Mesenchymal stem cell (in vitro differentiated cells and primary cell): ENCODE measurements around the gene LECT2.

Source experiments
- DNase-seq: peaks from one replicate; pipeline ENCODE4 v3.0.0-alpha.2; 2013
- H2AFZ ChIP-seq: one replicate; pipeline ENCODE4 v1.6.1; 2013; ENCODE audit warnings: low read depth, mild to moderate bottlenecking, control low read depth, inconsistent platforms, low read length, moderate library complexity
- H2AK5ac ChIP-seq: 2 replicates; pipeline ENCODE4 v1.6.1; 2013; ENCODE audit warnings: low read length, moderate library complexity, mild to moderate bottlenecking, inconsistent platforms; ENCODE audit not compliant: severe bottlenecking
- H2BK120ac ChIP-seq: one replicate; pipeline ENCODE4 v1.6.1; 2013; ENCODE audit warnings: low read depth, mild to moderate bottlenecking, inconsistent platforms, low read length, moderate library complexity
- H2BK12ac ChIP-seq, 2 experiments: one replicate each; pipeline ENCODE4 v1.6.1; 2013; ENCODE audit warnings: inconsistent platforms in 2 of 2, low read length in 2 of 2, mild to moderate bottlenecking in 2 of 2, moderate library complexity in 2 of 2, control low read depth in 1 of 2
- H2BK15ac ChIP-seq: one replicate; pipeline ENCODE4 v1.6.1; 2013; ENCODE audit warnings: mild to moderate bottlenecking, low read depth, inconsistent platforms; ENCODE audit not compliant: poor library complexity, severe bottlenecking
- H2BK5ac ChIP-seq: 2 replicates; pipeline ENCODE4 v1.6.1; 2013; ENCODE audit warnings: low read depth, mild to moderate bottlenecking, low read length, control low read depth, inconsistent platforms; ENCODE audit not compliant: poor library complexity, severe bottlenecking
- H3K14ac ChIP-seq, 2 experiments: one replicate each; pipeline ENCODE4 v1.6.1; 2013; ENCODE audit warnings: inconsistent platforms in 2 of 2, low read length in 2 of 2, control low read depth in 1 of 2, mild to moderate bottlenecking in 1 of 2, moderate library complexity in 1 of 2
- H3K18ac ChIP-seq, 2 experiments: one replicate each; pipeline ENCODE4 v1.6.1; 2013; ENCODE audit warnings: inconsistent platforms in 2 of 2, low read length in 2 of 2, control low read depth in 1 of 2, low read depth in 1 of 2, mild to moderate bottlenecking in 1 of 2
- H3K23ac ChIP-seq, 2 experiments: one replicate each; pipeline ENCODE4 v1.6.1; 2013; ENCODE audit warnings: inconsistent platforms in 2 of 2, low read length in 2 of 2, mild to moderate bottlenecking in 2 of 2, moderate library complexity in 2 of 2, control low read depth in 1 of 2
- H3K27ac ChIP-seq: 2 replicates; pipeline ENCODE4 v1.5.1; 2013; ENCODE audit warnings: mild to moderate bottlenecking, moderate library complexity, low read length, control low read depth, inconsistent platforms; ENCODE audit not compliant: poor library complexity, severe bottlenecking
- H3K27me3 ChIP-seq, 2 experiments: 2 replicates each; pipeline versions ENCODE4 v1.6.1 to v1.7.0; 2013; ENCODE audit warnings: low read length in 2 of 2, mild to moderate bottlenecking in 2 of 2, moderate library complexity in 2 of 2, control low read depth in 1 of 2, inconsistent platforms in 1 of 2; ENCODE audit not compliant: control insufficient read depth in 1 of 2, insufficient read depth in 1 of 2
- H3K36me3 ChIP-seq, 2 experiments: 2 replicates each; pipeline versions ENCODE4 v1.6.1 to v1.7.0; 2013; ENCODE audit warnings: low read length in 2 of 2, control low read depth in 1 of 2, inconsistent platforms in 1 of 2, low read depth in 1 of 2, mild to moderate bottlenecking in 1 of 2; ENCODE audit not compliant: insufficient read depth in 2 of 2, control insufficient read depth in 1 of 2
- H3K4ac ChIP-seq, 2 experiments: one replicate each; pipeline ENCODE4 v1.6.1; 2013; ENCODE audit warnings: inconsistent platforms in 2 of 2, low read length in 2 of 2, mild to moderate bottlenecking in 2 of 2, moderate library complexity in 2 of 2, control low read depth in 1 of 2, low read depth in 1 of 2
- H3K4me1 ChIP-seq: 2 replicates; pipeline ENCODE4 v1.6.1; 2013; ENCODE audit warnings: low read depth, low read length, control low read depth; ENCODE audit not compliant: control insufficient read depth, insufficient read depth
- H3K4me2 ChIP-seq: 2 replicates; pipeline ENCODE4 v1.6.1; 2013; ENCODE audit warnings: low read length, mild to moderate bottlenecking, inconsistent platforms; ENCODE audit not compliant: poor library complexity, severe bottlenecking
- H3K4me3 ChIP-seq, 2 experiments: 2 replicates each; pipeline versions ENCODE4 v1.5.1 to v1.7.0; 2013; ENCODE audit warnings: low read length in 2 of 2, mild to moderate bottlenecking in 2 of 2, control low read depth in 1 of 2, low read depth in 1 of 2; ENCODE audit not compliant: insufficient read depth in 1 of 2
- H3K79me1 ChIP-seq: replicated peaks from 2 replicates; pipeline ENCODE4 v1.6.1; 2013; ENCODE audit warnings: mild to moderate bottlenecking, control low read depth, low read length, inconsistent platforms; ENCODE audit not compliant: poor library complexity, severe bottlenecking
- H3K9ac ChIP-seq: 2 replicates; pipeline ENCODE4 v1.7.0; 2013; ENCODE audit warnings: mild to moderate bottlenecking, low read length, moderate library complexity
- H3K9me3 ChIP-seq: 2 replicates; pipeline ENCODE4 v1.7.0; 2013; ENCODE audit warnings: mild to moderate bottlenecking, low read length; ENCODE audit not compliant: control insufficient read depth
- H4K8ac ChIP-seq: one replicate; pipeline ENCODE4 v1.6.1; 2013; ENCODE audit warnings: inconsistent platforms, mild to moderate bottlenecking, low read length, moderate library complexity
- H4K91ac ChIP-seq: one replicate; pipeline ENCODE4 v1.6.1; 2013; ENCODE audit warnings: mild to moderate bottlenecking, low read length, inconsistent platforms
- WGBS: methylation state at CpG from one replicate; pipeline ENCODE4 v1.1.7; 2013; ENCODE audit warnings: mixed read lengths; 5-methylcytosine and 5-hydroxymethylcytosine counted together

The LECT2 gene

GRCh38 chr5:135996611-135997010 is 41.8 kb upstream of the LECT2 start:
- H2AK5ac ChIP-seq: no peak overlapping the region
- H2BK120ac ChIP-seq: peak overlapping the region; percentile 77
- no peaks in the 10 kb centered on the region for H3K79me1 ChIP-seq
- H4K8ac ChIP-seq: no peak overlapping the region
- DNase-seq: peak; percentile 67
- H3K9me3 ChIP-seq: no peaks in the 10 kb centered on the region
- no peak overlapping the region for H3K14ac ChIP-seq
- no peak overlapping the region for H2BK5ac ChIP-seq
- H3K27me3 ChIP-seq: peaks cover 0 to under 1% of the 10 kb centered on the region in 2 experiments
- no peak overlapping the region for H3K4me3 ChIP-seq
- H2BK15ac ChIP-seq: peak overlapping the region; percentile 1
- no peak overlapping the region for H3K23ac ChIP-seq
- H3K4me1 ChIP-seq: peaks cover 17% of the 10 kb centered on the region
- peak overlapping the region; percentile 72 for H3K27ac ChIP-seq
- peak overlapping the region; percentile 86 for H4K91ac ChIP-seq
- 34% methylated on average over 2 of the region's 2 CpGs for WGBS
- no peak overlapping the region for H2AFZ ChIP-seq
- peak overlapping the region in 1 of 2 experiments; percentile 45 for H3K4ac ChIP-seq
- no peaks in the 10 kb centered on the region for H3K36me3 ChIP-seq
- H3K18ac ChIP-seq: peak overlapping the region; percentile 14 to 58
- peak overlapping the region in 1 of 2 experiments; percentile 97 for H2BK12ac ChIP-seq
- H3K9ac ChIP-seq: no peak overlapping the region
- H3K4me2 ChIP-seq: no peak overlapping the region

- Histone ChIP-seq H3K18ac (peak overlapping the region; percentile 85 to 96), H3K4me3 (no peak overlapping the region), H4K8ac (peak overlapping the region; percentile 59), H3K9me3 (no peaks in the 10 kb centered on the region), H4K91ac (peak overlapping the region; percentile 92), H3K4me2 (no peak overlapping the region), H3K79me1 (no peaks in the 10 kb centered on the region), H3K14ac (peak overlapping the region in 1 of 2 experiments; percentile 88), H3K36me3 (no peaks in the 10 kb centered on the region), H2BK15ac (peak overlapping the region; percentile 73), H3K27ac (peak overlapping the region; percentile 72), H2BK5ac (no peak overlapping the region), H3K9ac (no peak overlapping the region), H3K4ac (peak overlapping the region; percentile 45 to 83), H2AFZ (no peak overlapping the region), H2AK5ac (peak overlapping the region; percentile 84), H3K27me3 (peaks cover 0 to 4% of the 10 kb centered on the region in 2 experiments), H2BK120ac (peak overlapping the region; percentile 77), H3K23ac (no peak overlapping the region), H3K4me1 (peaks cover 13% of the 10 kb centered on the region), H2BK12ac (peak overlapping the region; percentile 98 to 99)
- no peak for DNase-seq
- WGBS: 83% methylated on average over 2 of the region's 3 CpGs
Observed at GRCh38 chr5:135995976-135996375, 41.2 kb upstream of the LECT2 start.

- Histone ChIP-seq H3K27ac (peak overlapping the region; percentile 80), H2AK5ac (peak overlapping the region; percentile 2), H2BK120ac (peak overlapping the region; percentile 27), H3K23ac (no peak overlapping the region), H2BK15ac (no peak overlapping the region), H4K8ac (peak overlapping the region; percentile 56), H3K14ac (no peak overlapping the region), H3K4me2 (no peak overlapping the region), H3K4me1 (peaks cover 11% of the 10 kb centered on the region), H4K91ac (no peak overlapping the region), H3K18ac (peak overlapping the region; percentile 16 to 84), H3K36me3 (no peaks in the 10 kb centered on the region), H3K27me3 (peaks cover 0 to 6% of the 10 kb centered on the region in 2 experiments), H2AFZ (no peak overlapping the region), H2BK12ac (no peak overlapping the region), H3K79me1 (no peaks in the 10 kb centered on the region), H3K9ac (peak overlapping the region; percentile 71), H3K4me3 (peak overlapping the region in 1 of 2 experiments; percentile 43), H3K4ac (peak overlapping the region; percentile 24 to 34), H2BK5ac (peak overlapping the region; percentile 71), H3K9me3 (no peaks in the 10 kb centered on the region)
- peak; percentile 95 for DNase-seq
- 0% methylated on average over 2 of the region's 6 CpGs for WGBS
Observed at GRCh38 chr5:135993880-135994636, 39.3 kb upstream of the LECT2 start.

GRCh38 chr5:135993335-135993879 is 38.6 kb upstream of the LECT2 start:
- 15% methylated on average over 6 of the region's 6 CpGs for WGBS
- Histone ChIP-seq H2AFZ (no peak overlapping the region), H3K9me3 (no peaks in the 10 kb centered on the region), H3K27ac (peak overlapping the region; percentile 80), H3K23ac (no peak overlapping the region), H3K4me2 (no peak overlapping the region), H2BK12ac (peak overlapping the region in 1 of 2 experiments; percentile 75), H3K4me3 (peak overlapping the region in 1 of 2 experiments; percentile 43), H3K4ac (peak overlapping the region; percentile 34 to 94), H2BK5ac (peak overlapping the region; percentile 71), H2AK5ac (peak overlapping the region; percentile 2), H3K36me3 (no peaks in the 10 kb centered on the region), H2BK120ac (peak overlapping the region; percentile 27), H3K9ac (peak overlapping the region; percentile 71), H4K8ac (peak overlapping the region; percentile 56), H2BK15ac (peak overlapping the region; percentile 98), H3K4me1 (peaks cover 11% of the 10 kb centered on the region), H3K14ac (no peak overlapping the region), H3K79me1 (no peaks in the 10 kb centered on the region), H3K27me3 (peaks cover 0 to 6% of the 10 kb centered on the region in 2 experiments), H4K91ac (no peak overlapping the region), H3K18ac (peak overlapping the region; percentile 16 to 89)
- no peak for DNase-seq
